ENCODE measurements around the gene C19orf44.

The C19orf44 gene

DNA sequence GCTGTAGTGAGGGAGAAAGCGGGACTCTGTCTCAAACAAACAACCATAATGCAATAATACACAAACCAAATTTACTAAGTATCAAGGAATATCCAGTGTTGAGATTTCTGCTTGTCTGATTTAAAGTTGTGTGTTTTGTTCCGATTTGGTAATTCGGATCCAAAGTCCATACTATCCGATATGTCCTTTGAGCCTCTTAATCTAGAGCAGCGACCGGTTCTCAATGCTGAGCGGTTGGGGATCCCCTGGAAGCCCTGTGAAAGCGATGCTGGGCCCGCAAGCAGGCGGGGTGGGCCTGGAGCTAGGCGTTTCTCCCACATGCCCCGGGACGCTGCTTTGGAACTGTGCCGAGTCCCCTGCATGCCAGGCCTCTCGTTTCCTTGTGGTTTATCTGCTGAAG is 20.2 kb downstream of the C19orf44 start:
- H3K27ac ChIP-seq: no peak overlapping the region

DNA sequence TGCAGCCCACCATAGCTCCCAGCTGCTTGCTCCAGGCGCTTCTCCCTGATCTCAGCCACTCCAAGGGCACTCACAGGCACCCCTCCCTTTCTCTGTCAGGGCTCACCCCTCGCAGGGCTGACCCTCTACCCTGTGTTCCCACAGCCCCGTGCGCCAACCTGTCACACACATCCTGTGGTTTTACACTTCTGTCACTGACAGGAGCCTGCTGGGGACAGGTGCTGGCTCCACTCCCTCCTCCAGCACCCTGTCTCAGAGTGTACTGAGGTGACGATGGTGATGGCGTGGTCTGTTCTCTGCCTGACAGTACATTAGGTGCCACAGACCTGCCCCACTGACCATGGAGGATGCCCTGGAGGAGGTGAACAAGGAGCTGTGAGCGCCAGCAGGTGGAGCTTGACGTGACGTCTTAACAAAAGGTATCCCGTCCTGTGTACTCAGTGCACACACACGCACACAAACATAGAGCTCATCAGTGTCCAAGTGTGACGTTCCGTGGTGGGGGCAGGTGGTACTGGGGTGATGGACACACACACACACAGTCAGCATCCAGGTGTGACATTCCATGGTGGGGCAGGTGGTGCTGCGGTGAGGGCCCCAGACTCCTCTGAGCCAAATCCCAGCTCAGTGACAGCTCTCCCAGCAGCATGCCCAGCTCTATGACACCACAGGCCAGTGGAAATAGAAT is 20.9 kb downstream of the C19orf44 start:
- no peak for TF ChIP-seq ZFX (IDR thresholded peaks at IDR 0.05)
- TF ChIP-seq, protein P1, sequence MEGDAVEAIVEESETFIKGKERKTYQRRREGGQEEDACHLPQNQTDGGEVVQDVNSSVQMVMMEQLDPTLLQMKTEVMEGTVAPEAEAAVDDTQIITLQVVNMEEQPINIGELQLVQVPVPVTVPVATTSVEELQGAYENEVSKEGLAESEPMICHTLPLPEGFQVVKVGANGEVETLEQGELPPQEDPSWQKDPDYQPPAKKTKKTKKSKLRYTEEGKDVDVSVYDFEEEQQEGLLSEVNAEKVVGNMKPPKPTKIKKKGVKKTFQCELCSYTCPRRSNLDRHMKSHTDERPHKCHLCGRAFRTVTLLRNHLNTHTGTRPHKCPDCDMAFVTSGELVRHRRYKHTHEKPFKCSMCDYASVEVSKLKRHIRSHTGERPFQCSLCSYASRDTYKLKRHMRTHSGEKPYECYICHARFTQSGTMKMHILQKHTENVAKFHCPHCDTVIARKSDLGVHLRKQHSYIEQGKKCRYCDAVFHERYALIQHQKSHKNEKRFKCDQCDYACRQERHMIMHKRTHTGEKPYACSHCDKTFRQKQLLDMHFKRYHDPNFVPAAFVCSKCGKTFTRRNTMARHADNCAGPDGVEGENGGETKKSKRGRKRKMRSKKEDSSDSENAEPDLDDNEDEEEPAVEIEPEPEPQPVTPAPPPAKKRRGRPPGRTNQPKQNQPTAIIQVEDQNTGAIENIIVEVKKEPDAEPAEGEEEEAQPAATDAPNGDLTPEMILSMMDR (conservative IDR thresholded peaks at IDR 0.05): no peak
- no peak overlapping the region for H3K27ac ChIP-seq

More for the DNA sequence above, 20.2 kb downstream of the C19orf44 start:
- TF ChIP-seq, protein P1 (conservative IDR thresholded peaks at IDR 0.05): no peak

DNA sequence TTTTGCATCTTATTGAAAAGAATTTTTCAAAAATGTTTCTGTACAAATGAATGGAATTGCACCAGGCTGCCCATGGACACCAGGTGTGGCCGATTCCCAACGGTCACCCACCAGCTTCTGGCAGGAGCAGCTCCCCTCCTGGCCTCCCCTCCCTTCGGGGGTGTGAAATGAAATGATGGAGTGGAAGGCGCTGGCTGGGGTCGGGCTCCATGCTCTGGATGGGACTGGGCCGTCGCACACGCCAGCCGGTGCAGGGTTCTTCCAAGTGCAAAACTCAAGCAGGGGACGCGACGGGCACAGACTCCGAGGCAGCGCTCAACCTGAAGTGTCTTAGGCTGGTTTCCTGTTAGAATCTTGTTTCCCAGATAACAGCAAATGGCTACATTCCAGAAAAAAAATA is 21.9 kb downstream of the C19orf44 start:
- TF ChIP-seq, protein P1 (conservative IDR thresholded peaks at IDR 0.05): no peak
- no peak for TF ChIP-seq ZFX (IDR thresholded peaks at IDR 0.05)

GRCh38 chr19:16518483-16519229 is 22.5 kb downstream of the C19orf44 start:
- H3K27ac ChIP-seq: no peak overlapping the region
- TF ChIP-seq, protein P1 (conservative IDR thresholded peaks at IDR 0.05): no peak
- TF ChIP-seq ZFX (IDR thresholded peaks at IDR 0.05): no peak

More for the DNA sequence above, 21.9 kb downstream of the C19orf44 start:
- H3K27ac ChIP-seq: no peak overlapping the region

- H3K27ac ChIP-seq: no peak overlapping the region
- TF ChIP-seq ZFX (IDR thresholded peaks at IDR 0.05): no peak
- TF ChIP-seq, protein P1 (conservative IDR thresholded peaks at IDR 0.05): no peak
These were observed 23.1 kb downstream of the C19orf44 start for GRCh38 chr19:16519230-16519687.

DNA sequence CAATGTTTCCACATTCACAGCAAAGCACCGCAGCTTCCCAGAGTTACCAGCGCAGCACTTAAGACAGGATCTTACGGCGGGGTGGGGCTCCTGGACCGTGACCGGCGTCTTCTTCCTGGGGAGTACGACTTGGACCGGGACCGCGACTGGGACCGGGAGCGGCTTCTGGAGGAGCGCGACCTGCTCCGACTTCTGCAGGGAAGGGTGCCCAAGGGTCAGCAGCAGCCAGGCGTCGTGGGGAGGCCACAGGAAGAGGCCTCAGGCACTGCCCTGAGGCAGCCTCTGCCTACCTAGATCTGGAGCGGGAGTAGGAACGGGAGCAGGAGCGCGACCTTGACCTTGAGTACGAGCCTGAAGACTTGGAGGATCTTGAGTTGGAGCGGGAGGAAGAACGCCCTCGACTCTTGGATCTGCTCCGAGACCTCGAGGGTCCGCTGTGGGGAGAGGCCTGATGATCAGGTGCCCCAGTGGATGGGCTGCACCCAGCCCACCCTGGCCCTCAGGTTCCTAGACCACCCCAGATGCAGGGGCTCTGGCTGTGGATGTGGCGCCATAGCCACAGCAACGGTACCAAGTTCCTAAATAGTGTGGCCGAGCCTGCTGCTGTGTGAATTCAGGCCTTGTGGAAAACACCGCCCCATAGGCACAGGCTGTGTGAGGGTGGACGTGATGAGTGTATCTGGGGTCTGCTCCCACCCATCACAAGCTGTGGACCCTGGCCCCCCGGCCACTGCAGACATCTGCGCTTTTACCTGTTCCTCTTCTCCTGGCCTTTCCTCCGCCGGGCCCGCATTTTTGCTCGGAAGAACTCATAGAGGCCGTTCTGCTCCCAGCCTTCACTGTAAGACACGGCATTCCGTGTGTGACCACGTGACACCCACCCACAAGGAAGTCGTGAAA is 24.1 kb downstream of the C19orf44 start:
- no peak overlapping the region for H3K27ac ChIP-seq
- TF ChIP-seq, protein P1 (conservative IDR thresholded peaks at IDR 0.05): no peak
- no peak for TF ChIP-seq ZFX (IDR thresholded peaks at IDR 0.05)

Measured in C4-2B (cell line).